NCI-H1105 (cell line): ENCODE results near the gene TRIM9.

ENCODE experiments used
- DNase-seq: peaks from one replicate; lab custom pipeline; 2025; lab: John Stamatoyannopoulos, UW

Gene TRIM9

GRCh38 chr14:50935126-50936015, 159.5 kb downstream of the TRIM9 start:
- DNase-seq, result no peak

GRCh38 chr14:50932592-50933495, 162.1 kb downstream of the TRIM9 start:
- DNase-seq, result no peak

- DNase-seq, result no peak
Measured at GRCh38 chr14:50932156-50932555, 162.7 kb downstream of the TRIM9 start.

GRCh38 chr14:50931559-50931958, 163.3 kb downstream of the TRIM9 start:
- DNase-seq, result no peak

- no peak for DNase-seq
Measured at GRCh38 chr14:50929506-50929905, 165.4 kb downstream of the TRIM9 start.

- DNase-seq, result no peak
Measured at GRCh38 chr14:50928002-50928635, 166.8 kb downstream of the TRIM9 start.

GRCh38 chr14:50926851-50927386, 168.0 kb downstream of the TRIM9 start:
- no peak for DNase-seq
